Esophagus squamous epithelium (tissue), 5 donors: Measurements from ENCODE around the gene EPHA2. TPM values are rescaled to one million over a fixed set of nuclear protein-coding genes. Genes with fewer than 3 reads are reported as not detected.

Experiments used
- DNase-seq: peaks from one replicate; lab custom pipeline; 2025; lab: John Stamatoyannopoulos, UW
- H3K27ac ChIP-seq, 4 donors: fragments of 200-600 bp; sonication (generic); one replicate each; pipeline ENCODE4 v1.5.1; 2016 to 2019; ENCODE audit warnings: mild to moderate bottlenecking in 1 of 4
- H3K27me3 ChIP-seq, 4 donors: fragments of 200-600 bp; sonication (generic); 1 replicate in 3 of 4; 2 replicates in 1 of 4; pipeline versions ENCODE4 v1.5.1 to v1.6.0; 2017 to 2021; ENCODE audit warnings: antibody characterized with exemption in 1 of 4
- H3K36me3 ChIP-seq, 3 donors: fragments of 200-600 bp; sonication (generic); one replicate each; pipeline ENCODE4 v1.5.1; 2016 to 2019
- H3K4me1 ChIP-seq, 3 donors: fragments of 200-600 bp; sonication (generic); one replicate each; pipeline ENCODE4 v1.5.1; 2017 to 2019
- H3K4me3 ChIP-seq, 4 donors: fragments of 200-600 bp; sonication (generic); 1 replicate in 3 of 4; 2 replicates in 1 of 4; pipeline ENCODE4 v1.5.1; 2016 to 2019; ENCODE audit warnings: mild to moderate bottlenecking in 2 of 4, moderate library complexity in 1 of 4
- H3K9me3 ChIP-seq, 3 donors: fragments of 200-600 bp; sonication (generic); one replicate each; pipeline ENCODE4 v1.5.1; 2016 to 2019
- CTCF ChIP-seq, 6 experiments: fragments of 450-650 bp in 4 of 6; fragments of 200-600 bp in 2 of 6; sonication (generic) in 2 of 6; IDR thresholded peaks; one replicate each; pipeline ENCODE4 v1.5.1; 2016 to 2019; ENCODE audit warnings: antibody characterized with exemption in 6 of 6, mild to moderate bottlenecking in 4 of 6, moderate library complexity in 4 of 6
- POLR2A ChIP-seq, 4 donors: fragments of 450-650 bp; IDR thresholded peaks; one replicate each; pipeline ENCODE4 v1.6.1; 2017; ENCODE audit warnings: antibody characterized with exemption in 4 of 4, mild to moderate bottlenecking in 4 of 4, moderate library complexity in 3 of 4
- WGBS, 2 donors: methylation state at CpG; one replicate each; pipeline ENCODE4 v1.1.5; 2018; 5-methylcytosine and 5-hydroxymethylcytosine counted together
- intact Hi-C: fragments of 100-400 bp; cut with DNase I; formaldehyde crosslinking; loops from one replicate; pipeline ENCODE4 v1.15.0; 2022
- total RNA-seq, 4 donors: library from RNA; depleted of rRNA; stranded (reverse); fragments of >200 nt; gene quantifications; one replicate each; pipeline ENCODE4 v1.1.0, GENCODE V29; 2016
- donor health status: DM: yes; HTN: yes; CAD: no.

The EPHA2 gene
- total RNA-seq, 4 donors from 2014 or later: 87.5 to 225 (median 137) TPM

- peaks cover 11 to 57% (median 12%) of the 10 kb centered on the region in 3 donors for H3K36me3 ChIP-seq
- DNase-seq: no peak
- H3K9me3 ChIP-seq: no peaks in the 10 kb centered on the region
- peak overlapping the region; percentile 93 to 98 (median 98) for H3K27ac ChIP-seq
- TF ChIP-seq POLR2A (IDR thresholded peaks at IDR 0.05): no peak
- no peak for TF ChIP-seq CTCF (IDR thresholded peaks at IDR 0.05)
- intact Hi-C loops: no loop called here
- 88 to 90% methylated on average over 2 to 3 of the region's 4 CpGs for WGBS, 2 donors
- H3K4me1 ChIP-seq: peaks cover 31 to 98% (median 42%) of the 10 kb centered on the region in 3 donors
- H3K27me3 ChIP-seq: peaks cover 0 to 7% (median 0%) of the 10 kb centered on the region in 4 donors
- H3K4me3 ChIP-seq: peak overlapping the region; percentile 79 to 96 (median 88)
Measured at GRCh38 chr1:16151995-16152384, 3.9 kb downstream of the EPHA2 start.

DNA sequence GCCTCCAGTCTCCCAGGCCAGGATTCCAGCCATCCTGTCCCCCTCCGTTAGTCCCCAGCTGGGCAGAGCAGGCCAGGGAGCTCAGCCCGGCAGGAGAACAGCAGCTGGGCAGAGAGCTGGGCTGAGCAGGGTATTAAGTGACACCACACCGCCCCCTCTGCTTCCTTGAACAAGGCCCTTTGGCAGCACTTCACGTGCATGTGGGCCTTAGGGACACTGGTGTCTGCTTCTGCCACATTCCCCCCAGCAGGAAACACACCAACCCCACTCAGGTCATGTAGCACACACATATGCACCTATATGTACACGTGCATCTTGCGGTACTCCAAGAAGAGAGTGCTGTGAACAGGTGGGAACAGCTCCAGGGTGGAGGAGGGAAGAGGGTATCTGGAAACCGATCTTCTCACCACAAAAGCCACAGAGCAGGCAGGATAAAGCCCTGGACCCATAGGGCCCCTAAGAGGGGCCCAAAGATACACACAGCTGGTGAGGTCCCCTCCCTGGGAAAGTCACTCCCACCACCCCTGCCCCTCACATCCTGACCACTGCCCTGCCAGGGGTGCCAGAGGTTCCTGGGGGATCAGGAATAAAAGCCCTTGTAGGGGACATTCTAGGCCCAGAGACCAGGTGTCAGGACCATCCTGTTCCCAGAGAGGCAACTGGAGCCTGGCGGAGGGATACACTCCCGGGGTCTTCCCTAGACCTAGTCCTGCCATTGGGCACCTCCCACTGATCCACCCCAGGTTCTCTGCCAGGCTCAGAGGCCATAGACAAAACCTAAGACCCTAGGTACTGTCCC lies 4.5 kb downstream of the EPHA2 start:
- WGBS, 2 donors: 20 to 47% methylated on average over 1 to 2 of the region's 9 CpGs
- peaks cover 32 to 98% (median 46%) of the 10 kb centered on the region in 3 donors for H3K4me1 ChIP-seq
- DNase-seq: no peak

DNA sequence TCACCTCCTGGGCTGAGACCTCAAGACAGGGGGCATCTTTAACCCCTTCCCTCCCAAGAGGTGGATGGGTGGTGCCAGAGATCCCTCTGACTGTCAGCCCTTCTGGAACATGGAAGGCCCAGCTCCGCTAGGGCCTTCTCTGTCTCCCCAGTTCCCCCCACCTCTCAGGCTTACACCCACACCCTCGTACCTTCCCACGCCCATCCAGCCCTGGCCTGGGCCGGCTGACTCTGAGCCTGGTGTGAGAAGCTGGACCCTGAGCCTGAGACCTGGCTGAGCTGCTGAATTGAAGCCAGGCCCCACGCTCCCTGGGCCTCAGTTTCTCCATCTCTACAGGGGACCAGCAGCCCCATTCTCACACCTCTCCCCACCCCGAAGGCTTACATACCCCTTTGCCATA lies 5.4 kb downstream of the EPHA2 start:
- DNase-seq: no peak
- intact Hi-C loops: no loop called here
- Histone ChIP-seq H3K4me3 (peak overlapping the region in 3 of 4 donors; percentile 79 to 96 (median 95)), H3K9me3 (no peaks in the 10 kb centered on the region), H3K27me3 (peaks cover 0 to 5% (median 0%) of the 10 kb centered on the region in 4 donors), H3K36me3 (peaks cover 12 to 59% (median 17%) of the 10 kb centered on the region in 3 donors), H3K4me1 (peaks cover 38 to 100% (median 52%) of the 10 kb centered on the region in 3 donors), H3K27ac (peak overlapping the region; percentile 93 to 98 (median 98))
- 54 to 71% methylated on average over 3 to 4 of the region's 6 CpGs for whole genome bisulfite sequencing, 2 donors
- TF ChIP-seq POLR2A (IDR thresholded peaks at IDR 0.05) (no peak), CTCF (IDR thresholded peaks at IDR 0.05) (no peak)

More for the DNA sequence above, 4.5 kb downstream of the EPHA2 start:
- peaks cover 0 to 7% (median 0%) of the 10 kb centered on the region in 4 donors for H3K27me3 ChIP-seq
- peak overlapping the region; percentile 79 to 96 (median 88) for H3K4me3 ChIP-seq
- H3K9me3 ChIP-seq: no peaks in the 10 kb centered on the region
- H3K36me3 ChIP-seq: peaks cover 12 to 59% (median 17%) of the 10 kb centered on the region in 3 donors
- no peak for TF ChIP-seq POLR2A (IDR thresholded peaks at IDR 0.05)
- TF ChIP-seq CTCF (IDR thresholded peaks at IDR 0.05): no peak
- H3K27ac ChIP-seq: peak overlapping the region; percentile 93 to 98 (median 98)
- intact Hi-C loops: no loop called here

DNA sequence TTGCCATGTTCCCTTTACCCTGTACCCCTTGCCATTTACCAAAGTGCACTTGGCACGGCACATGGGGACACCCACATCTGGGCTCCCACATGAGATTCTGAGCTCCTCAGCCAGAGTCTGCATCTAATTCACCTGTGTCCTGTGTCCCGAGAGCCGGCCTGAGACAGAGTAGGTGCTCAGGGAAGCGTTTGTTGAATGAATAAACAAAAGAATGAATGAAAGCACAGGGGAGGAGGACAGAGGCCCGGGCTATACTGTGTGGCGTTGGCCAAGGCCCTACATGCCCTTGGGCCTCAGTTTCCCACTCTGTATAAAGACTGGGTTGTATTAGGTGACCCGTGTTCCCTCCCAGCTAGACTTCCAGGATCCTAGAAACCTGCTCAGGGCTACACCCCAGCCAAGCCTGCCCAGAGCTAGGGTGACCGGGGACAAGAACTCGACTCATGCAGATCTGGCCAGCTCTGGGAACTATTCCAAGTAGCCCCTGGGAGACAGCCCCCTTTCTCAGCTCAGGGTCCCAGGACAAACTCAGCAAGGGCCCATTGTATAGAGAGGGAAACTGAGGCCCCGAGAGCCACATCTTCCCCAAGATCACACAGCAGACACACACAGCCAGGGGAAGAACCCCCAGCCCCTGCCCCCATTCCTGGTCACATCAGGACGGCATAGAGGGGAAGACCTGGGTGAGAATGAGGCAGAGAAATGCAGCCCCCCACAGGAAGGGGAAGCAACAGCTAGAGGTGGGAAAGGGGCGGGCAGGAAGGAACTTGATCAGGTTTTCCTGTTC lies 6.0 kb downstream of the EPHA2 start:
- no peaks in the 10 kb centered on the region for H3K9me3 ChIP-seq
- TF ChIP-seq POLR2A (IDR thresholded peaks at IDR 0.05) (no peak), CTCF (IDR thresholded peaks at IDR 0.05) (no peak)
- H3K4me1 ChIP-seq: peaks cover 44 to 100% (median 58%) of the 10 kb centered on the region in 3 donors
- 72 to 81% methylated on average over 8 to 10 of the region's 12 CpGs for WGBS, 2 donors
- peaks cover 12 to 59% (median 17%) of the 10 kb centered on the region in 3 donors for H3K36me3 ChIP-seq
- intact Hi-C loops: no loop called here
- H3K4me3 ChIP-seq: peak overlapping the region in 3 of 4 donors; percentile 79 to 96 (median 95)
- H3K27me3 ChIP-seq: no peaks in the 10 kb centered on the region
- peak overlapping the region; percentile 93 to 98 (median 98) for H3K27ac ChIP-seq
- no peak for DNase-seq
